CD4-positive, alpha-beta T cell treated with Interleukin-15 for 4 hours (primary cell): ENCODE data around the gene NLGN1.

ENCODE experiments used
- DNase-seq: peaks from one replicate; pipeline ENCODE4 v3.0.0-alpha.2; 2020; ENCODE audit warnings: low spot score

The NLGN1 gene

GRCh38 chr3:173719585-173719984, 322.0 kb downstream of the NLGN1 start:
- DNase-seq, result no peak

- DNase-seq, result no peak
Measured at GRCh38 chr3:173725507-173725906, 328.0 kb downstream of the NLGN1 start.

GRCh38 chr3:173730391-173730790, 332.8 kb downstream of the NLGN1 start:
- DNase-seq, result no peak

- DNase-seq, result no peak
Measured at GRCh38 chr3:173732237-173732636, 334.7 kb downstream of the NLGN1 start.

GRCh38 chr3:173733029-173733652, 335.6 kb downstream of the NLGN1 start:
- no peak for DNase-seq

- no peak for DNase-seq
Measured at GRCh38 chr3:173734473-173734872, 336.9 kb downstream of the NLGN1 start.

- no peak for DNase-seq
Measured at GRCh38 chr3:173734895-173735294, 337.4 kb downstream of the NLGN1 start.

GRCh38 chr3:173735841-173736240, 338.3 kb downstream of the NLGN1 start:
- no peak for DNase-seq

GRCh38 chr3:173737167-173737808, 339.7 kb downstream of the NLGN1 start:
- no peak for DNase-seq

- no peak for DNase-seq
Measured at GRCh38 chr3:173739726-173740125, 342.2 kb downstream of the NLGN1 start.

- no peak for DNase-seq
Measured at GRCh38 chr3:173742491-173742890, 344.9 kb downstream of the NLGN1 start.

- no peak for DNase-seq
Measured at GRCh38 chr3:173743111-173743510, 345.6 kb downstream of the NLGN1 start.

- no peak for DNase-seq
Measured at GRCh38 chr3:173743516-173743915, 346.0 kb downstream of the NLGN1 start.

- no peak for DNase-seq
Measured at GRCh38 chr3:173744479-173744878, 346.9 kb downstream of the NLGN1 start.

- no peak for DNase-seq
Measured at GRCh38 chr3:173744895-173745294, 347.4 kb downstream of the NLGN1 start.

- no peak for DNase-seq
Measured at GRCh38 chr3:173745952-173746682, 348.6 kb downstream of the NLGN1 start.

GRCh38 chr3:173747427-173747826, 349.9 kb downstream of the NLGN1 start:
- DNase-seq, result no peak

GRCh38 chr3:173748105-173748504, 350.6 kb downstream of the NLGN1 start:
- DNase-seq, result no peak

GRCh38 chr3:173750095-173750494, 352.6 kb downstream of the NLGN1 start:
- no peak for DNase-seq

- no peak for DNase-seq
Measured at GRCh38 chr3:173750591-173750990, 353.0 kb downstream of the NLGN1 start.

GRCh38 chr3:173753593-173753992, 356.0 kb downstream of the NLGN1 start:
- no peak for DNase-seq

GRCh38 chr3:173755161-173755560, 357.6 kb downstream of the NLGN1 start:
- no peak for DNase-seq

- no peak for DNase-seq
Measured at GRCh38 chr3:173761161-173761560, 363.6 kb downstream of the NLGN1 start.
